Endothelial cell of umbilical vein (primary cell): ENCODE measurements around the gene HLA-F. TPM values are rescaled to one million over a fixed set of nuclear protein-coding genes. Genes with fewer than 3 reads are reported as not detected.

ENCODE experiments used
- BruUV-seq: library from RNA; stranded (reverse); fragments of 400-500 nt; replicated peaks from 2 replicates; lab custom pipeline; 2021; lab: Mats Ljungman, UMichigan
- CTCF ChIA-PET: fragments of 300-600, 350-600 bp; sonication (Branson Sonifier 250); formaldehyde crosslinking; loops from one replicate; lab custom pipeline; 2021; ENCODE audit warnings: antibody characterized with exemption, inconsistent platforms; lab: Charles Lee
- POLR2A ChIA-PET: fragments of 300-600, 350-600 bp; sonication (Branson Sonifier 250); formaldehyde crosslinking; loops from one replicate; lab custom pipeline; 2021; ENCODE audit warnings: antibody characterized with exemption, inconsistent platforms; lab: Charles Lee
- DNase-seq: peaks from one replicate; pipeline ENCODE4 v3.0.0-alpha.2; 2011; ENCODE audit warnings: low read depth, low spot score
- FAIRE-seq: peaks from 2 replicates; lab custom pipeline; 2011; peaks lifted over from hg19 to GRCh38; lab: Jason Lieb, UNC
- H2AFZ ChIP-seq: 2 replicates; pipeline ENCODE4 v1.6.0; 2012; ENCODE audit warnings: low read depth, low read length, control low read depth, inconsistent platforms
- H3K27ac ChIP-seq: 2 replicates; pipeline ENCODE4 v1.5.1; 2011; ENCODE audit warnings: low read depth, mild to moderate bottlenecking, control low read depth, low read length, moderate library complexity; ENCODE audit not compliant: insufficient read depth
- H3K27me3 ChIP-seq, 2 experiments: 2 replicates each; pipeline versions ENCODE4 v1.6.0 to v1.6.1; 2011; ENCODE audit warnings: low read length in 2 of 2, mixed read lengths in 1 of 2; ENCODE audit not compliant: control insufficient read depth in 2 of 2, insufficient read depth in 2 of 2
- H3K36me3 ChIP-seq, 2 experiments: 2 replicates in 1 of 2; 3 replicates in 1 of 2; pipeline ENCODE4 v1.5.1; 2011; ENCODE audit warnings: low read length in 2 of 2, mild to moderate bottlenecking in 1 of 2, moderate library complexity in 1 of 2; ENCODE audit not compliant: control insufficient read depth in 2 of 2, insufficient read depth in 2 of 2; ENCODE audit errors: extremely low read depth in 1 of 2
- H3K4me1 ChIP-seq: 3 replicates; pipeline ENCODE4 v1.5.1; 2011; ENCODE audit warnings: mild to moderate bottlenecking, low read length; ENCODE audit not compliant: control insufficient read depth, insufficient read depth; ENCODE audit errors: extremely low read depth
- H3K4me2 ChIP-seq: 2 replicates; pipeline ENCODE4 v1.6.1; 2011; ENCODE audit warnings: low read length, control low read depth, mixed read lengths; ENCODE audit not compliant: insufficient read depth
- H3K4me3 ChIP-seq, 3 experiments: fragments of 200-600 bp in 1 of 3; sonication (generic), shearing (Covaris generic) in 1 of 3; replicated peaks in 1 of 3; 2 replicates each; pipeline ENCODE4 v1.5.1; 2011 to 2016; ENCODE audit warnings: control low read depth in 3 of 3, low read length in 3 of 3, mild to moderate bottlenecking in 2 of 3, inconsistent platforms in 1 of 3, low read depth in 1 of 3, moderate library complexity in 1 of 3; ENCODE audit not compliant: insufficient read depth in 1 of 3
- H3K79me2 ChIP-seq: 2 replicates; pipeline ENCODE4 v1.6.0; 2012; ENCODE audit warnings: low read length, inconsistent platforms; ENCODE audit not compliant: control insufficient read depth, insufficient read depth
- H3K9ac ChIP-seq: replicated peaks from 2 replicates; pipeline ENCODE3; 2011; ENCODE audit warnings: low read length, control low read depth; ENCODE audit not compliant: insufficient read depth; ENCODE audit errors: extremely low read depth
- H3K9me1 ChIP-seq: replicated peaks from 3 replicates; pipeline ENCODE4 v1.6.0; 2011; ENCODE audit warnings: mild to moderate bottlenecking, low read length; ENCODE audit not compliant: control insufficient read depth, insufficient read depth; ENCODE audit errors: extremely low read depth
- H3K9me3 ChIP-seq: replicated peaks from 2 replicates; pipeline ENCODE4 v1.5.1; 2012; ENCODE audit warnings: low read length, inconsistent platforms; ENCODE audit not compliant: control insufficient read depth, insufficient read depth
- H4K20me1 ChIP-seq: replicated peaks from 2 replicates; pipeline ENCODE3; 2011; ENCODE audit warnings: mild to moderate bottlenecking, low read length; ENCODE audit not compliant: control insufficient read depth, insufficient read depth; ENCODE audit errors: extremely low read depth
- EZH2 ChIP-seq: IDR thresholded peaks from 2 replicates; pipeline ENCODE4 v1.6.1; 2012; ENCODE audit warnings: borderline replicate concordance, low read depth, mild to moderate bottlenecking, moderate library complexity, low read length, inconsistent platforms; ENCODE audit not compliant: severe bottlenecking
- FOS ChIP-seq: IDR thresholded peaks from 2 replicates; pipeline ENCODE4 v1.6.1; 2011; ENCODE audit warnings: mild to moderate bottlenecking, low read length, moderate library complexity, borderline replicate concordance; ENCODE audit not compliant: insufficient read depth
- MAX ChIP-seq: IDR thresholded peaks from 2 replicates; pipeline ENCODE4 v1.6.1; 2011; ENCODE audit not compliant: insufficient read depth, insufficient read length
- MYC ChIP-seq: IDR thresholded peaks from one replicate; pipeline ENCODE4 v1.6.1; 2011; ENCODE audit warnings: mild to moderate bottlenecking, low read depth, low read length
- POLR2AphosphoS5 ChIP-seq: IDR thresholded peaks from 2 replicates; pipeline ENCODE4 v1.6.1; 2012; ENCODE audit warnings: low read depth, mild to moderate bottlenecking, control low read depth, low read length, moderate library complexity; ENCODE audit not compliant: insufficient read depth
- dilution Hi-C: fragments of 300-500 bp; cut with MboI; formaldehyde crosslinking; loops from one replicate; pipeline ENCODE4 v1.15.0; 2019; ENCODE audit warnings: low sequenced_read_pairs; ENCODE audit not compliant: extremely low pct_ligation_motif_present
- intact Hi-C: fragments of 100-400 bp; cut with micrococcal nuclease; formaldehyde crosslinking; loops from one replicate; pipeline ENCODE4 v1.10.0; 2022
- polyA plus RNA-seq, 4 experiments: library from polyadenylated mRNA; depleted of rRNA in 3 of 4; stranded (reverse) in 3 of 4; unstranded in 1 of 4; fragments of >200 nt; gene quantifications; 2 replicates each; pipeline versions ENCODE4 v1.2.1 to v1.2.3, GENCODE V29; 2011 to 2012; ENCODE audit warnings: missing spikeins in 1 of 4
- total RNA-seq: library from RNA; stranded (reverse); gene quantifications from 2 replicates; pipeline ENCODE4 v1.2.3, GENCODE V29; 2021

HLA-F gene
- total and polyA plus RNA-seq, 2 donors (not counting 3 experiments of a cell fraction or from before 2014, with no cell fraction given), result 1.5 to 1.6 TPM

DNA sequence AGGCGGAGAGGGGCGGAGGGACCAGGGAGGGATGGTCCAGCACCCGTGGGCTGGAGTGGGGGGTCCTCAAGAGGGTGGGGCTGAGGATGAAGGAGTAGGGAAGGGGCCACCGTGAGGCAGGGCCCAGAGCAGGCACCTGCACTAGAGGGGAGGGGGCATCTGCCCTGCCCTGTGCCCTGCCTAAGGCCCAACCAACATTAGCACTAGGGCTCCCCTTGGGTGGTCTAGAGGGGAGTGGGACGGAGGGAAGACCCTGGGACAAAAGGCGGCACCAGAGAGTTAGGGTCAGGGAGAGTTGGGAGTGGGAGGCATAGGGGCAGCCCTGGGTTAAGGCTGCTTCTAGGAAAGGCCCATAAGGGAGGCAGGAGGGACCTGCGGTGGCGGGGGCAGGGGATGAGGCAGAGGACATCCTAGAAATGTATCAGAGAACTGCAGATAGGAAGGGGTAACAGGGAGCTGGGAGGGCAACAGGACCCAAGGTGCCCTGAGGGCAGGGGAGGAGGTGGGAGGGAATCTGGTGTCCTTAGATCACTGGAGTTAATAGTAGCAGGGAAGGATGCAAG lies 24.5 kb downstream of the HLA-F start:
- Histone ChIP-seq H2AFZ (peak overlapping the region; percentile 99), H3K9me3 (no peaks in the 10 kb centered on the region), H3K9me1 (no peaks in the 10 kb centered on the region), H3K4me1 (peaks cover 17% of the 10 kb centered on the region), H3K79me2 (peaks cover 1% of the 10 kb centered on the region), H3K27me3 (no peaks in the 10 kb centered on the region), H3K4me3 (peak overlapping the region in 2 of 3 experiments; percentile 66 to 75), H3K27ac (no peak overlapping the region), H3K4me2 (peak overlapping the region; percentile 85), H4K20me1 (no peaks in the 10 kb centered on the region), H3K36me3 (no peaks in the 10 kb centered on the region), H3K9ac (no peak overlapping the region)
- BruUV-seq, result no TSS peak
- dilution Hi-C loops, result no loop called here
- ChIA-PET CTCF (interaction anchor here (3.8 kb wide), 1 partner anchor 10 kb away, joined by 33 read pairs; no protein-coding TSS in a partner anchor), POLR2A (no interaction called here)
- no peak for TF ChIP-seq MYC
- TF ChIP-seq FOS, result no peak
- no peak for TF ChIP-seq MAX
- intact Hi-C loops, result loop anchor here (2.0 kb wide), 1 partner anchor 15 kb away; no protein-coding TSS in a partner anchor
- peak; percentile 8 for FAIRE-seq
- DNase-seq, result no peak

- dilution Hi-C loops, result no loop called here
- no peak overlapping the region for H3K27ac ChIP-seq
Observed at GRCh38 chr6:29748391-29749307, 25.4 kb downstream of the HLA-F start.

More at GRCh38 chr6:29748391-29749307, 25.4 kb downstream of the HLA-F start:
- POLR2A ChIA-PET, result no interaction called here
- peak; percentile 3 for TF ChIP-seq POLR2AphosphoS5
- no peak for TF ChIP-seq MAX
- no peak for TF ChIP-seq FOS
- TF ChIP-seq EZH2, result no peak
- no peaks in the 10 kb centered on the region for H4K20me1 ChIP-seq
- H3K79me2 ChIP-seq, result peaks cover 1% of the 10 kb centered on the region
- intact Hi-C loops, result loop anchor here (2.0 kb wide), 1 partner anchor 14 kb away; no protein-coding TSS in a partner anchor
- DNase-seq (peak; percentile 84), FAIRE-seq (peak; percentile 95)
- H3K9me3 ChIP-seq, result no peaks in the 10 kb centered on the region
- H3K4me1 ChIP-seq, result peaks cover 21% of the 10 kb centered on the region
- CTCF ChIA-PET, result interaction anchor here (0.7 to 3.8 kb wide), 3 partner anchors 11 to 99 kb away, joined by 4 to 33 read pairs (median 8); no protein-coding TSS in a partner anchor
- peak overlapping the region; percentile 99 for H2AFZ ChIP-seq
- peak overlapping the region; percentile 85 for H3K4me2 ChIP-seq
- peak overlapping the region; percentile 38 for H3K9ac ChIP-seq
- no peaks in the 10 kb centered on the region for H3K36me3 ChIP-seq
- BruUV-seq, result no TSS peak
- H3K27me3 ChIP-seq, result no peaks in the 10 kb centered on the region
- no peaks in the 10 kb centered on the region for H3K9me1 ChIP-seq
- peak overlapping the region; percentile 66 to 75 (median 71) for H3K4me3 ChIP-seq
